ENCODE data around the gene DLGAP4. TPM values are rescaled to one million over a fixed set of nuclear protein-coding genes. Genes with fewer than 3 reads are reported as not detected.

The DLGAP4 gene
- total RNA-seq, 1 donor from 2014 or later, result 15.9 TPM

- no peak for DNase-seq (ENCODE audit: low read depth in 2 of 2)
These were observed 101.1 kb downstream of the DLGAP4 start for GRCh38 chr20:36407199-36407733.

DNA sequence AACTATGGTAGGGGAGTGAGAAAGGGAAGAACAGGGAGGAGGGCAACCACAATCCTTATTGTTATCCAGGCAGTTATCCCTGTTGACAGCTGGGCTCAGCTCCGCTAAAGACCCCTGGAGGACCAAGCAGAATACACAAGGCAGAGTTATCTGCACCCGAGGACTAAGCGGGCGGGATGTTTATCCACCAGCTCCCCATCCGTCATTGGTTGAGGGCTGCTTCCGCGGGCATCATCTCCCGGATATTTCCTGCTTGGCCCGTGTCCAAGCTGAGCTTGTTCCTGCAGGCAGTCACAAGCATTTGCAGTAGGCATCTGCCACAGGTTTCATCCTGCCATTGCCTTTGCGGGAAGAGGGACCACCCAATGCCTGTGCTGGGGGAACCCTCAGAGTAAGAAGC is 102.1 kb downstream of the DLGAP4 start:
- DNase-seq (ENCODE audit: low read depth in 2 of 2), result peak; percentile 73 to 76

DNA sequence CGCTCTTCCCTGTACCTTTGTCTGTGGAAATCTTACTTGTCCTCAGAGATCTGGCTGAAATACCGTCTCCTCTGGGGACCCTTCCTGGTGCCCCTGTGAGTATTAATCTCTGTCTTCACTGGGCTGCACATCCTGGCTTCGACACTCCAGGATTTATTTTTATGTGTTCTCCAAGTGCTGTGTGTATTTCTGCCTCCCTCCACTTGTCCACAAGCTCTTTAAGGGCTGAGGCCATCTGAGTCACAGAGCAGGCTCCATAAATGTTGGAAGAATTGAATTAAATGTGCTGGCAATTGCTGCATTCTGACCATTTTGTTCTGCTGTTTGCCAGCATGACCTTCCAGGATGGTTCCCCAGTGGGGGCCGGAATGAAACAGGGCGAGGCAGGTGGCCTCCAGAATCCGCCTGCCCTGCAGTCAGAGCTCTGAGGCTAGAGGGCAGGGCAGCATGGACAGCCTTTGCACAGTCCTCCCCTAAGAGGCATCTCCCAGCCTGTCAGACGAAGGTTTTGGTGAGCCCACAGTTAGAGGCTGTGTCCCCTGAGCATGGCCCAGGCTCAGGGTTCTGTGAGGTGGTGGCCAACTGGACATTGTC is 105.8 kb downstream of the DLGAP4 start:
- DNase-seq (ENCODE audit: low read depth in 2 of 2), result no peak

DNA sequence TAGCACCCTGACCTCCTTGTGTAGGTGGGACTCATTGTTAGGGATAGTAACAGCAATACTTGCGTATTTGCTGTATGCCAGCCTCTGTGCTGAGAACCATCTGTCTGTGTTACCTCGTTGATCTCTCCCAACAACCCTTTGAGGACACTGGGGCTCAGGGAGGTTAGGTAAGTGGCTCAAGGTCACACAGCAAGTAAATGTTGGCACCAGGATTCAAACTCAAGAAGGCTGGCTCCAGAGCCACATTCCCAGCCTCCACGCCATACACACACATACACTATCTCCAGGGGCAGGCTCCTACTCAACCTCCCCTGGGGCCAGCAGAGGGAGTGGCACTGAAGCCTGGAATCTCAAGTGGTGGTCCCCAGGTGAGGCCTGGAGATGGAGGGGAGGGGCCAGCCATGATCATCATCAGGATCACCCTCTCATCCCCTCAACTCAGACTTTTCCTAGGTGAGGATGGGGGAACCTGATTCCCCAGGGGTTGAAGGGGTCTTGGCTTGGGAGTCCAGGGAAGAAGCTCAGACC is 109.4 kb downstream of the DLGAP4 start:
- no peak for DNase-seq (ENCODE audit: low read depth in 2 of 2)

- DNase-seq (ENCODE audit: low read depth in 2 of 2), result no peak
These were observed 112.6 kb downstream of the DLGAP4 start for GRCh38 chr20:36418711-36419110.

GRCh38 chr20:36421641-36422040 is 115.5 kb downstream of the DLGAP4 start:
- no peak for DNase-seq (ENCODE audit: low read depth in 2 of 2)

DNA sequence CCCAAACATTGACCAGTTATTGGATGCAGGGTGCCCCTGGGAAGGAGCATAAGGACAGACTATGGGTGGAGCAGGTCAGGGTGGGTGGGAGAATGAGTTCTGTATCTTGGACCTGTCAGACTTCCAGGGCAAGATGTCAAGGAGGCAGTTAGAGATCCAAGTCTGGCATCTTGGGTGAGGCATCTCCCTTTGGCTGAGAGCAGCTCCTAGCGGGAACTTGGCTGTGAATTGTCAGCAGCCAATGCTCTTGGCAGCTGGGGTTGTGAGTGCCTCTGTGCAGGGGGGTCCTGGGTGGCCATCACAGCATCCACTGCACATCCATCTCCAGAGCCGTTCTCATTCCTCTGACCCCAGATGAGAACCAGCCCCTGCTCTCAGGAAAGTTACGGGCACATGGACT is 118.2 kb downstream of the DLGAP4 start:
- DNase-seq (ENCODE audit: low read depth in 2 of 2), result no peak

DNA sequence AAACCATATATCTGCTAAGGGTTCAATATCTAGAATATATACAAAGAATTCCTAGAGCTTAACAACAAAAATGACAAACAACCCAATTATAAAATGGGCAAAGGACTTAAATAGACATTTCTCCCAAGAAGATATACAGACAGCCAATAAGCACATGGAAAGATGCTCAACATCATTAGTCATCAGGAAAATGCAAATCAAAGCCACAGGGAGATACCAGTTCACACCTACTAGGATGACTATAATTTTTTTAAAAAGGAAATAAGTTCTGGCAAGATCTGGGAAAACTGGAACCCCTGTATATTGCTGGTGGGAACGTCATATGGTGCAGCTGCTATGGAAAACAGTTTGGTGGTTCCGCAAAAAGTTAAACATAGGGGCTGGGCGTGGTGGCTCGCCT is 119.0 kb downstream of the DLGAP4 start:
- DNase-seq (ENCODE audit: low read depth in 2 of 2), result no peak

DNA sequence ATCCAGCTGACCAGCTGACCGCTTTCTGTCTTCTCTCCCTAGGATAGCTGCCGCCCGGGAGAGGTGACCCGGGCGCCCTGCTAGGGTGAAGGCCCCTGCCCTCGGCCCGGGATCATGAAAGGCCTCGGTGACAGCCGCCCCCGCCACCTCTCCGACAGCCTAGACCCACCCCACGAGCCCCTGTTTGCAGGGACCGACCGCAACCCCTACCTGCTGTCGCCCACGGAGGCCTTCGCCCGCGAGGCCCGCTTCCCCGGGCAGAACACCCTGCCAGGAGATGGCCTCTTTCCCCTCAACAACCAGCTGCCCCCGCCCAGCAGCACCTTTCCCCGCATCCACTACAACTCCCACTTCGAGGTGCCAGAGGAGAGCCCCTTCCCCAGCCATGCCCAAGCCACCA is 125.5 kb downstream of the DLGAP4 start:
- no peak for DNase-seq (ENCODE audit: low read depth in 2 of 2)

DNA sequence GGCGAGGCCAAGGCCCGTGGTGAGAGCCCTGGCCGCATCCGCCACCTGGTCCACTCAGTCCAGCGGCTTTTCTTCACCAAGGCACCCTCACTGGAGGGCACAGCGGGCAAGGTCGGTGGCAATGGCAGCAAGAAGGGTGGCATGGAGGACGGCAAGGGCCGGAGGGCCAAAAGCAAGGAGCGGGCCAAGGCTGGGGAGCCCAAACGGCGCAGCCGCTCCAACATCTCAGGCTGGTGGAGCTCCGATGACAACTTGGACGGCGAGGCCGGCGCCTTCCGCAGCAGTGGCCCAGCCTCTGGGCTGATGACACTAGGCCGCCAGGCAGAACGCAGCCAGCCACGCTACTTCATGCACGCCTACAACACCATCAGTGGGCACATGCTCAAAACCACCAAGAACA is 126.0 kb downstream of the DLGAP4 start:
- no peak for DNase-seq (ENCODE audit: low read depth in 2 of 2)

DNA sequence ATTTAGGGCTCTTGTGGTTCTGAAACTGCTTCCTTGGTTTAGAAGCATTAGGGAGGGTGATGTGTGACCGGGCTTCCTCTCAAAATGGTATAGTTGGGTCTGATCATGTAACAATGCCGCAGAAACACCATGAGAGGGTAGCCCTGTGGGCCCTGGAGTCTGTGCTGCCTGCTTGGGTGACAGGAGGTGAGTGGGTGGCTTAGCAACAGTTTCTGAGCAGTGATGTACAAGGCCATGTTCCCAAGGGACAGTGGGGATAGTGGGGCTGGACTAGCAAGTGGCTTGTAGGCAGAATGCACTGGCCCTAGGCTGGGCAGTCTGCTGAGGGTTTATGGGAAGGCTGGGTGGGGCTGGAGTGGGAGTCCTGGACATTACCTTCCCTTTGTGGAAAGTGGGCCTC is 128.2 kb downstream of the DLGAP4 start:
- DNase-seq (ENCODE audit: low read depth in 2 of 2), result no peak

DNA sequence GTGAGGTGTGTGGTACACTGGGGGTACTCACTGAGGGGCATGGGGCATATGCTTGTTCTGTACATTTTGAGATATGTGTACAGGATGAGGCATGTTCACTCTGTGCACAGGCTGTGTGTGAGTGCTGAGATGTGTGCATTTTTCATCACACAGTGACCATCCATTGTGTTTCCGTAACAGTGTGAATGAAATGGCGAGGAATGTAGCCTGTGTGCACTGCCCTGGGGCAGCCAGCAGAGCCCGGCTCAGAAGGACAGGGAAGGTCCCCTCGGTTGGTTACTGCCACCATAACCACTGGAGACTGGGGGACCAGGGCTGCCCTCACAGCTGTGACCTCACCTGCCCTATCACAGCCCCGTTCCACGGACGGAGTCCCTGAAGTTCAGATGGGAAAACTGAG is 129.0 kb downstream of the DLGAP4 start:
- no peak for DNase-seq (ENCODE audit: low read depth in 2 of 2)

DNA sequence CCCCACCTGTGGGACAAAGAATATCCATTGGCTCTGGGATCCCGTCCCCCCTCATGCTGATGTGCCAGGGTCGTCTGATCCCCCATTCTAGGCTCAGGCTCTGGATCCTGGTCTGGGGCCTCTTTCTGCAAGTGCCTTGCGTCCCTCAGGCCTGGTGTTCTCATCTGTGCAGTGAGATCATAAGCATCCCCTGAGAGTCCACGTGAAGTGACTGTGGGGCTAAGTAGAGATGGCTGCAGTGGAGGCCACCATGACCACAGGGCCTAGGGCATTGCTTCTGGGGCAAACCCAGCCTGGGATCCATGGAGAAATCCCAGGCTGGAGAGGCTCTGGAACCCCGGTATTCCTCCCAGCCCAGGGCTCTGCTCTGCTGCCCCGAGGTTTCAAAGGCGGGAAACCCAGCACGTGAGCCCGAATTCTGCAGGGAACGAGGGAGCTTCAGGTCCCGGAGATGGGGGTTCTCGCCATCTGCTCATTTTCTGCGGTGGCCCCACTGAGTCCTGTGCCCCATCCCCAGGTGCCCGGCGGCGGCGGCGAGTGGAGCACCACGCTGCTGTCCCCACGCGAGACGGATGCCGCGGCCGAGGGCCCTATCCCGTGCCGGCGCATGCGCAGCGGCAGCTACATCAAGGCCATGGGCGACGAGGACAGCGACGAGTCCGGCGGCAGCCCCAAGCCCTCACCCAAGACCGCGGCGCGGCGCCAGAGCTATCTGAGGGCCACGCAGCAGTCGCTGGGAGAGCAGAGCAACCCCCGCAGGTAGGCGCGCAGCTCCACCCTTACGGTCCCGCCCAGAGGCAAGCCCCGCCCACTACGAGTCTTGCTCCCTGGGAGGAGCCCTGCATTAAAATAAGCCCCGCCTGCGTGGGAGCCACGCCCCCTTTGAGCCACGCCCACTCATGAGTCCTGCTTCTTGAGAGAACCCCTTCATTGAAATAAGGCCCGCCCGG is 129.7 kb downstream of the DLGAP4 start:
- peak; percentile 64 to 70 for DNase-seq (ENCODE audit: low read depth in 2 of 2)

GRCh38 chr20:36439040-36439730 is 133.0 kb downstream of the DLGAP4 start:
- DNase-seq (ENCODE audit: low read depth in 2 of 2), result peak; percentile 50 to 64

GRCh38 chr20:36439731-36440072 is 133.6 kb downstream of the DLGAP4 start:
- no peak for DNase-seq (ENCODE audit: low read depth in 2 of 2)

- no peak for DNase-seq (ENCODE audit: low read depth in 2 of 2)
These were observed 134.4 kb downstream of the DLGAP4 start for GRCh38 chr20:36440370-36441026.

DNA sequence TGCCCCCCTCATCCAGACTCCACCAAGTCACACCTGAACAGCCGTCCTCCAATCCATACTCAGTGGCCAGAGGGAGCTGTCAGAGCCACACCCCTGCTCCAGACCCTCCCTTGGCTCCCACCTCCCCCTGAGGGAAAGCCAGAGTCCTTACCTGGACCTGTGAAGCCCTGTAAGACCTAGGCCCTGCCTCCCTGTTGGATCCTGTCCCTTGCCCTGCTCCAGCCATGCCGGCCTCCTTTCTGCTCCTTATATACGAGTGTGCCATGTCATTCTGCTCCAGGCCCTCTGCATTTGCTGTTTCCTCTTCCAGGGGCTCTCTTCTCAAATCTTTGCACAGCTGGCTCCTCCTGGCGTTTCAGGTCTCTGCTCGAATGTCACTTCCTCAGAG is 134.9 kb downstream of the DLGAP4 start:
- DNase-seq (ENCODE audit: low read depth in 2 of 2), result no peak

- DNase-seq (ENCODE audit: low read depth in 2 of 2), result no peak
These were observed 135.3 kb downstream of the DLGAP4 start for GRCh38 chr20:36441416-36441815.

DNA sequence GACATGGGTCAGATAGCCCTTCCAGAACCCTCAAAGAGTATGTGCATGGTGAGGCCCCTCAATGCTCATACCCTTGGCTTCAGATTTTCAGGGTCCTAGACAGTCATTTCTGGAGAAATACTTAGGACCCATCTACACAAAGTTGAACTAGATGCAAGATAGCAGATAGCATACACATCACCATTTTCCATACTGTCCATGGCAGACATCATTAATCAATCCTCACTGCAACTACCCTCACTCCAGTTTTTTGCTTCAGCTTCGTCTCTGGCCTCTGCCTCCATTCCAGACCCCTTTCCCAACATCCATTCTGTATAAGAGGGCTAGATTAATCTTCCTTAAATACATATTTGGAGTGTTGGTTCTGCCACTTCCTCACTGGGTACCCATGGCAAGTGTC is 139.7 kb downstream of the DLGAP4 start:
- no peak for DNase-seq (ENCODE audit: low read depth in 2 of 2)

DNA sequence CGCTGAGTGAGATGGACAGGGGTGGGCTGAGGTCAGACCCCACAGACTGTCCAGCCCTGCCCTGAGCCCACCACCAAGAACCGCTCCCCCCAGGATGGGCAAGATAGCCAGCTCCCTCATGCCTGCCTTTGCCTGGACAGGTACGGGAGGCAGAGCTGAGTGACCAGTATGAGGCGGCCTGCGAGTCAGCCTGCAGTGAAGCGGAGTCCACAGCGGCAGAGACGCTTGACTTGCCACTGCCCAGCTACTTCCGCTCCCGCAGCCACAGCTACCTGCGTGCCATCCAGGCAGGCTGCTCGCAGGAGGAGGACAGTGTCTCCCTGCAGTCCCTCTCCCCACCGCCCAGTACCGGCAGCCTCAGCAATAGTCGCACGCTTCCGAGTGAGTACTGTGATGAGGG is 140.4 kb downstream of the DLGAP4 start:
- DNase-seq (ENCODE audit: low read depth in 2 of 2), result no peak

- DNase-seq (ENCODE audit: low read depth in 2 of 2), result no peak
These were observed 141.0 kb downstream of the DLGAP4 start for GRCh38 chr20:36447101-36447500.

- DNase-seq (ENCODE audit: low read depth in 2 of 2), result no peak
These were observed 143.5 kb downstream of the DLGAP4 start for GRCh38 chr20:36449663-36450062.
